ENCODE data around the gene SHROOM4. TPM values are rescaled to one million over a fixed set of nuclear protein-coding genes. Genes with fewer than 3 reads are reported as not detected.

Gene SHROOM4
- total and polyA plus RNA-seq, 2 of the 13 experiments (the other 11 are each of a cell fraction or from before 2014, with no cell fraction given): 0.08 to 0.18 TPM

- H3K79me2 ChIP-seq (ENCODE audit: insufficient read depth, low read length): no peaks in the 10 kb centered on the region
- WGBS (ENCODE audit: low lambda C conversion rate): 0% methylated on average over 1 of the region's 1 CpG
- POLR2A ChIA-PET: no interaction called here
- CTCF ChIA-PET (ENCODE audit: low intra/inter-chr PET ratio, low total read pairs): no interaction called here
- no peaks in the 10 kb centered on the region for H3K36me3 ChIP-seq (replicated peaks in 1 of 2; ENCODE audit: control insufficient read depth in 1 of 2, insufficient read depth in 2 of 2, low read length in 2 of 2)
- no peaks in the 10 kb centered on the region for H3K9me3 ChIP-seq (ENCODE audit: low read length)
- H4K20me1 ChIP-seq (ENCODE audit: insufficient read depth, low read length): no peaks in the 10 kb centered on the region
- H3K4me3 ChIP-seq (replicated peaks in 1 of 3; ENCODE audit: insufficient read depth in 1 of 3, low read depth in 2 of 3, low read length in 3 of 3): no peak overlapping the region
- no peak overlapping the region for H2AFZ ChIP-seq (ENCODE audit: low read length)
- FAIRE-seq (no peak), DNase-seq (ENCODE audit: low spot score) (no peak), ATAC-seq (no peak)
- no TSS peak for BruUV-seq (replicated peaks)
- H3K27me3 ChIP-seq (ENCODE audit: control insufficient read depth in 1 of 2, insufficient read depth in 2 of 2, low read length in 2 of 2): no peaks in the 10 kb centered on the region
- no peak overlapping the region for H3K27ac ChIP-seq (ENCODE audit: extremely low read length, insufficient read depth, low read length)
- no peak overlapping the region for H3K9ac ChIP-seq (ENCODE audit: insufficient read depth, low read depth, low read length)
- H3K4me1 ChIP-seq (ENCODE audit: insufficient read depth, low read length): no peaks in the 10 kb centered on the region
- H3K4me2 ChIP-seq (ENCODE audit: low read depth, low read length): no peak overlapping the region
- in situ Hi-C loops (cut with HindIII; ENCODE audit: extremely low pct_ligation_motif_present, low pct_unique_long_range_greater_than_20kb) (no loop called here), intact Hi-C loops (cut with micrococcal nuclease; ENCODE audit: unreplicated experiment) (no loop called here)
- TF ChIP-seq, protein P1, sequence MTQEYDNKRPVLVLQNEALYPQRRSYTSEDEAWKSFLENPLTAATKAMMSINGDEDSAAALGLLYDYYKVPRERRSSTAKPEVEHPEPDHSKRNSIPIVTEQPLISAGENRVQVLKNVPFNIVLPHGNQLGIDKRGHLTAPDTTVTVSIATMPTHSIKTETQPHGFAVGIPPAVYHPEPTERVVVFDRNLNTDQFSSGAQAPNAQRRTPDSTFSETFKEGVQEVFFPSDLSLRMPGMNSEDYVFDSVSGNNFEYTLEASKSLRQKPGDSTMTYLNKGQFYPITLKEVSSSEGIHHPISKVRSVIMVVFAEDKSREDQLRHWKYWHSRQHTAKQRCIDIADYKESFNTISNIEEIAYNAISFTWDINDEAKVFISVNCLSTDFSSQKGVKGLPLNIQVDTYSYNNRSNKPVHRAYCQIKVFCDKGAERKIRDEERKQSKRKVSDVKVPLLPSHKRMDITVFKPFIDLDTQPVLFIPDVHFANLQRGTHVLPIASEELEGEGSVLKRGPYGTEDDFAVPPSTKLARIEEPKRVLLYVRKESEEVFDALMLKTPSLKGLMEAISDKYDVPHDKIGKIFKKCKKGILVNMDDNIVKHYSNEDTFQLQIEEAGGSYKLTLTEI (CRISPR knock-in tag; conservative IDR thresholded peaks at IDR 0.05): no peak
- TF ChIP-seq ZNF430 (CRISPR knock-in tag; IDR thresholded peaks at IDR 0.05) (no peak), ZBTB1 (CRISPR knock-in tag; IDR thresholded peaks at IDR 0.05; ENCODE audit: borderline replicate concordance) (no peak), ZFP37 (CRISPR knock-in tag; IDR thresholded peaks at IDR 0.05; ENCODE audit: borderline replicate concordance) (no peak), EED (CRISPR knock-in tag; IDR thresholded peaks at IDR 0.05) (no peak), REST (IDR thresholded peaks at IDR 0.05; ENCODE audit: borderline replicate concordance in 1 of 2, low read depth in 1 of 2, low read length in 2 of 2) (no peak), KLF12 (CRISPR knock-in tag; IDR thresholded peaks at IDR 0.05; ENCODE audit: borderline replicate concordance) (no peak), ZNF281 (CRISPR knock-in tag; IDR thresholded peaks at IDR 0.05; ENCODE audit: borderline replicate concordance) (no peak), HNRNPUL1 (IDR thresholded peaks at IDR 0.05; ENCODE audit: low read depth, low read length) (no peak), THAP11 (CRISPR knock-in tag; IDR thresholded peaks at IDR 0.05) (no peak), NCOR1 (IDR thresholded peaks at IDR 0.05; ENCODE audit: borderline replicate concordance, low read length) (no peak)
- TF ChIP-seq, protein P2, sequence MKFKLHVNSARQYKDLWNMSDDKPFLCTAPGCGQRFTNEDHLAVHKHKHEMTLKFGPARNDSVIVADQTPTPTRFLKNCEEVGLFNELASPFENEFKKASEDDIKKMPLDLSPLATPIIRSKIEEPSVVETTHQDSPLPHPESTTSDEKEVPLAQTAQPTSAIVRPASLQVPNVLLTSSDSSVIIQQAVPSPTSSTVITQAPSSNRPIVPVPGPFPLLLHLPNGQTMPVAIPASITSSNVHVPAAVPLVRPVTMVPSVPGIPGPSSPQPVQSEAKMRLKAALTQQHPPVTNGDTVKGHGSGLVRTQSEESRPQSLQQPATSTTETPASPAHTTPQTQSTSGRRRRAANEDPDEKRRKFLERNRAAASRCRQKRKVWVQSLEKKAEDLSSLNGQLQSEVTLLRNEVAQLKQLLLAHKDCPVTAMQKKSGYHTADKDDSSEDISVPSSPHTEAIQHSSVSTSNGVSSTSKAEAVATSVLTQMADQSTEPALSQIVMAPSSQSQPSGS (CRISPR knock-in tag; IDR thresholded peaks at IDR 0.05): no peak
- TF ChIP-seq, protein P3, sequence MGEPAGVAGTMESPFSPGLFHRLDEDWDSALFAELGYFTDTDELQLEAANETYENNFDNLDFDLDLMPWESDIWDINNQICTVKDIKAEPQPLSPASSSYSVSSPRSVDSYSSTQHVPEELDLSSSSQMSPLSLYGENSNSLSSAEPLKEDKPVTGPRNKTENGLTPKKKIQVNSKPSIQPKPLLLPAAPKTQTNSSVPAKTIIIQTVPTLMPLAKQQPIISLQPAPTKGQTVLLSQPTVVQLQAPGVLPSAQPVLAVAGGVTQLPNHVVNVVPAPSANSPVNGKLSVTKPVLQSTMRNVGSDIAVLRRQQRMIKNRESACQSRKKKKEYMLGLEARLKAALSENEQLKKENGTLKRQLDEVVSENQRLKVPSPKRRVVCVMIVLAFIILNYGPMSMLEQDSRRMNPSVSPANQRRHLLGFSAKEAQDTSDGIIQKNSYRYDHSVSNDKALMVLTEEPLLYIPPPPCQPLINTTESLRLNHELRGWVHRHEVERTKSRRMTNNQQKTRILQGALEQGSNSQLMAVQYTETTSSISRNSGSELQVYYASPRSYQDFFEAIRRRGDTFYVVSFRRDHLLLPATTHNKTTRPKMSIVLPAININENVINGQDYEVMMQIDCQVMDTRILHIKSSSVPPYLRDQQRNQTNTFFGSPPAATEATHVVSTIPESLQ (CRISPR knock-in tag; conservative IDR thresholded peaks at IDR 0.05): no peak
Measured at GRCh38 chrX:50711907-50712306, 102.1 kb downstream of the SHROOM4 start.

Data from HepG2 (cell line).